ENCODE data around the gene TMEM63A.
"Not testable (repeated sequence)": the region's sequence is repeated elsewhere in the genome, so short reads cannot be mapped to it uniquely, and the experiment has no call there.

TMEM63A gene

GRCh38 chr1:225881959-225882693 is at the start of gene TMEM63A:
TMEM63A (minus strand) TSS chr1:225882380; CDS start chr1:225877580, 4,800 bp downstream.
- in situ Hi-C loops (cut with MboI; ENCODE audit: low sequenced_read_pairs), result no loop called here

GRCh38 chr1:225931270-225932136 is 49.3 kb upstream of the TMEM63A start:
- in situ Hi-C loops (cut with MboI; ENCODE audit: low sequenced_read_pairs), result no loop called here

GRCh38 chr1:225930566-225930965 is 48.4 kb upstream of the TMEM63A start:
- in situ Hi-C loops (cut with MboI; ENCODE audit: low sequenced_read_pairs), result no loop called here

GRCh38 chr1:225929462-225929861 is 47.3 kb upstream of the TMEM63A start:
- in situ Hi-C loops (cut with MboI; ENCODE audit: low sequenced_read_pairs), result not testable (repeated sequence)

- in situ Hi-C loops (cut with MboI; ENCODE audit: low sequenced_read_pairs), result no loop called here
Observed at GRCh38 chr1:225928186-225929175, 46.3 kb upstream of the TMEM63A start.

- in situ Hi-C loops (cut with MboI; ENCODE audit: low sequenced_read_pairs), result no loop called here
Observed at GRCh38 chr1:225926551-225927113, 44.5 kb upstream of the TMEM63A start.

GRCh38 chr1:225923692-225924555 is 41.7 kb upstream of the TMEM63A start, which contains the start of gene PYCR2:
PYCR2 (minus strand) TSS chr1:225924250; CDS start chr1:225924110, 140 bp downstream.
- in situ Hi-C loops (cut with MboI; ENCODE audit: low sequenced_read_pairs), result no loop called here

- in situ Hi-C loops (cut with MboI; ENCODE audit: low sequenced_read_pairs), result no loop called here
Observed at GRCh38 chr1:225923381-225923691, 41.2 kb upstream of the TMEM63A start.

GRCh38 chr1:225921734-225922709 is 39.8 kb upstream of the TMEM63A start:
- in situ Hi-C loops (cut with MboI; ENCODE audit: low sequenced_read_pairs), result no loop called here

- in situ Hi-C loops (cut with MboI; ENCODE audit: low sequenced_read_pairs), result no loop called here
Observed at GRCh38 chr1:225919906-225920305, 37.7 kb upstream of the TMEM63A start.

GRCh38 chr1:225918280-225918679 is 36.1 kb upstream of the TMEM63A start:
- in situ Hi-C loops (cut with MboI; ENCODE audit: low sequenced_read_pairs), result no loop called here

GRCh38 chr1:225917536-225917935 is 35.4 kb upstream of the TMEM63A start:
- in situ Hi-C loops (cut with MboI; ENCODE audit: low sequenced_read_pairs), result no loop called here

- in situ Hi-C loops (cut with MboI; ENCODE audit: low sequenced_read_pairs), result no loop called here
Observed at GRCh38 chr1:225917101-225917500, 34.9 kb upstream of the TMEM63A start.

GRCh38 chr1:225915538-225915991 is 33.4 kb upstream of the TMEM63A start:
- in situ Hi-C loops (cut with MboI; ENCODE audit: low sequenced_read_pairs), result no loop called here

GRCh38 chr1:225914947-225915346 is 32.8 kb upstream of the TMEM63A start:
- in situ Hi-C loops (cut with MboI; ENCODE audit: low sequenced_read_pairs), result no loop called here

GRCh38 chr1:225914391-225914790 is 32.2 kb upstream of the TMEM63A start:
- in situ Hi-C loops (cut with MboI; ENCODE audit: low sequenced_read_pairs), result no loop called here

- in situ Hi-C loops (cut with MboI; ENCODE audit: low sequenced_read_pairs), result no loop called here
Observed at GRCh38 chr1:225911191-225912130, 29.3 kb upstream of the TMEM63A start.

Measured in HL-60/S4 (cell line).